H9 (cell line): ENCODE measurements around the gene PLEKHG5. TPM values are rescaled to one million over a fixed set of nuclear protein-coding genes. Genes with fewer than 3 reads are reported as not detected.
"Not testable (repeated sequence)": the region's sequence is repeated elsewhere in the genome, so short reads cannot be mapped to it uniquely, and the experiment has no call there.

ENCODE experiments used
- DNase-seq: peaks from one replicate; pipeline ENCODE4 v3.0.0-alpha.2; 2017
- H2AFZ ChIP-seq: one replicate; pipeline ENCODE4 v1.6.1; 2013; ENCODE audit warnings: mild to moderate bottlenecking, low read length, control low read depth, moderate library complexity
- H2AK5ac ChIP-seq: 2 replicates; pipeline ENCODE4 v1.6.1; 2013; ENCODE audit warnings: low read length, control low read depth, mixed read lengths; ENCODE audit not compliant: insufficient read length
- H2BK120ac ChIP-seq: one replicate; pipeline ENCODE4 v1.6.1; 2013; ENCODE audit warnings: low read depth, mild to moderate bottlenecking, low read length, control low read depth, inconsistent platforms; ENCODE audit not compliant: poor library complexity, severe bottlenecking
- H2BK12ac ChIP-seq: 2 replicates; pipeline ENCODE4 v1.6.1; 2013; ENCODE audit warnings: low read length, control low read depth, mixed read lengths, low read depth; ENCODE audit not compliant: insufficient read length
- H2BK15ac ChIP-seq: 2 replicates; pipeline ENCODE4 v1.6.1; 2013; ENCODE audit warnings: low read depth, low read length, control low read depth
- H2BK20ac ChIP-seq: one replicate; pipeline ENCODE4 v1.6.1; 2013; ENCODE audit warnings: low read depth, mild to moderate bottlenecking, low read length, control low read depth, inconsistent platforms; ENCODE audit not compliant: poor library complexity, severe bottlenecking
- H2BK5ac ChIP-seq: 2 replicates; pipeline ENCODE4 v1.6.1; 2013; ENCODE audit warnings: low read length, control low read depth, mixed read lengths; ENCODE audit not compliant: insufficient read length
- H3K14ac ChIP-seq: 2 replicates; pipeline ENCODE4 v1.6.1; 2013; ENCODE audit warnings: low read length, control low read depth; ENCODE audit not compliant: insufficient read depth
- H3K18ac ChIP-seq: 2 replicates; pipeline ENCODE4 v1.6.1; 2013; ENCODE audit warnings: low read depth, mild to moderate bottlenecking, mixed read lengths, low read length, control low read depth; ENCODE audit not compliant: insufficient read length
- H3K23ac ChIP-seq: 2 replicates; pipeline ENCODE4 v1.6.1; 2013; ENCODE audit warnings: low read length, control low read depth, mixed read lengths, low read depth; ENCODE audit not compliant: insufficient read length
- H3K23me2 ChIP-seq: 2 replicates; pipeline ENCODE4 v1.6.1; 2013; ENCODE audit warnings: low read depth, mild to moderate bottlenecking, mixed read lengths, low read length, control low read depth; ENCODE audit not compliant: insufficient read length, poor library complexity, severe bottlenecking
- H3K27ac ChIP-seq: 2 replicates; pipeline ENCODE4 v1.5.1; 2013; ENCODE audit warnings: low read length, control low read depth, mixed read lengths, low read depth; ENCODE audit not compliant: insufficient read length
- H3K27me3 ChIP-seq: 2 replicates; pipeline ENCODE4 v1.6.1; 2013; ENCODE audit warnings: low read length, control low read depth, inconsistent platforms; ENCODE audit not compliant: insufficient read depth
- H3K4ac ChIP-seq: 2 replicates; pipeline ENCODE4 v1.6.1; 2013; ENCODE audit warnings: low read depth, mild to moderate bottlenecking, control low read depth, inconsistent platforms, low read length, moderate library complexity
- H3K4me1 ChIP-seq: 2 replicates; pipeline ENCODE4 v1.6.1; 2013; ENCODE audit warnings: low read length, control low read depth, inconsistent platforms; ENCODE audit not compliant: insufficient read depth
- H3K4me2 ChIP-seq: 2 replicates; pipeline ENCODE4 v1.6.1; 2013; ENCODE audit warnings: low read length, control low read depth, mixed read lengths; ENCODE audit not compliant: insufficient read length, insufficient read depth
- H3K56ac ChIP-seq: 2 replicates; pipeline ENCODE4 v1.6.1; 2013; ENCODE audit warnings: low read depth, mild to moderate bottlenecking, mixed read lengths, low read length, control low read depth; ENCODE audit not compliant: insufficient read length
- H3K79me1 ChIP-seq: 2 replicates; pipeline ENCODE4 v1.6.1; 2013; ENCODE audit warnings: low read depth, mild to moderate bottlenecking, moderate library complexity, low read length, control low read depth, inconsistent platforms; ENCODE audit not compliant: insufficient read depth, poor library complexity, severe bottlenecking
- H3K79me2 ChIP-seq: 2 replicates; pipeline ENCODE4 v1.6.1; 2013; ENCODE audit warnings: low read length, control low read depth, inconsistent platforms; ENCODE audit not compliant: insufficient read depth
- H3K9ac ChIP-seq: 2 replicates; pipeline ENCODE4 v1.6.1; 2013; ENCODE audit warnings: low read length, control low read depth, mixed read lengths; ENCODE audit not compliant: insufficient read length; ENCODE audit errors: extremely low read depth
- H3K9me3 ChIP-seq: one replicate; pipeline ENCODE4 v1.6.1; 2013; ENCODE audit warnings: low read depth, low read length, inconsistent platforms; ENCODE audit not compliant: control insufficient read depth
- H3T11ph ChIP-seq: one replicate; pipeline ENCODE4 v1.6.1; 2013; ENCODE audit warnings: mild to moderate bottlenecking, low read length, control low read depth, inconsistent platforms
- H4K20me1 ChIP-seq: one replicate; pipeline ENCODE4 v1.6.1; 2013; ENCODE audit not compliant: control insufficient read depth, insufficient read length, insufficient read depth
- H4K5ac ChIP-seq: 2 replicates; pipeline ENCODE4 v1.6.1; 2013; ENCODE audit warnings: low read depth, mild to moderate bottlenecking, mixed read lengths, low read length, control low read depth; ENCODE audit not compliant: insufficient read length
- H4K8ac ChIP-seq: replicated peaks from 2 replicates; pipeline ENCODE4 v1.6.1; 2013; ENCODE audit warnings: low read length, control low read depth, mixed read lengths, low read depth; ENCODE audit not compliant: insufficient read length
- H4K91ac ChIP-seq: 2 replicates; pipeline ENCODE4 v1.6.1; 2013; ENCODE audit warnings: low read depth, mild to moderate bottlenecking, moderate library complexity, mixed read lengths, low read length, control low read depth; ENCODE audit not compliant: insufficient read length
- H3K27ac Mint-ChIP-seq, 3 experiments: 2 replicates in 2 of 3; 3 replicates in 1 of 3; pipeline ENCODE4 v1.8.0; 2020 to 2021; ENCODE audit warnings: mixed read lengths in 3 of 3, mild to moderate bottlenecking in 1 of 3, moderate library complexity in 1 of 3
- H3K27me3 Mint-ChIP-seq: 2 replicates; pipeline ENCODE4 v1.8.0; 2021; ENCODE audit warnings: low read depth, mild to moderate bottlenecking, moderate library complexity, mixed read lengths
- H3K36me3 Mint-ChIP-seq, 3 experiments: 2 replicates in 2 of 3; 3 replicates in 1 of 3; pipeline ENCODE4 v1.8.0; 2020 to 2021; ENCODE audit warnings: low read depth in 3 of 3, mixed read lengths in 3 of 3; ENCODE audit not compliant: insufficient read depth in 1 of 3
- H3K4me1 Mint-ChIP-seq, 2 experiments: 2 replicates each; pipeline ENCODE4 v1.8.0; 2020; ENCODE audit warnings: mixed read lengths in 2 of 2
- H3K4me3 Mint-ChIP-seq, 2 experiments: 2 replicates in 1 of 2; 3 replicates in 1 of 2; pipeline ENCODE4 v1.8.0; 2020 to 2021; ENCODE audit warnings: mild to moderate bottlenecking in 2 of 2, mixed read lengths in 2 of 2, moderate library complexity in 1 of 2
- H3K9me3 Mint-ChIP-seq, 2 experiments: 2 replicates in 1 of 2; 3 replicates in 1 of 2; pipeline ENCODE4 v1.8.0; 2020; ENCODE audit warnings: mild to moderate bottlenecking in 2 of 2, mixed read lengths in 2 of 2, moderate library complexity in 1 of 2
- WGBS: extraction: QIAGEN DNeasy Blood & Tissue Kit; methylation state at CpG from one replicate; pipeline ENCODE4 v1.1.7; 2013; ENCODE audit warnings: missing lambda C conversion rate, low lambda C conversion rate, mixed read lengths; ENCODE audit not compliant: insufficient read length; ENCODE audit errors: extremely low coverage; 5-methylcytosine and 5-hydroxymethylcytosine counted together
- total RNA-seq: library from RNA; stranded (reverse); gene quantifications from 2 replicates; pipeline ENCODE4 v1.2.1, GENCODE V29; 2021
- TF ChIP-seq, protein P1 (sequence below): fragments of 200-600 bp; sonication (generic); conservative IDR thresholded peaks from 3 replicates; pipeline ENCODE4 v1.8.0; 2021; ENCODE audit warnings: antibody characterized with exemption, mild to moderate bottlenecking

Gene PLEKHG5
- total RNA-seq, 1 experiment from 2014 or later, result 22.3 TPM

DNA sequence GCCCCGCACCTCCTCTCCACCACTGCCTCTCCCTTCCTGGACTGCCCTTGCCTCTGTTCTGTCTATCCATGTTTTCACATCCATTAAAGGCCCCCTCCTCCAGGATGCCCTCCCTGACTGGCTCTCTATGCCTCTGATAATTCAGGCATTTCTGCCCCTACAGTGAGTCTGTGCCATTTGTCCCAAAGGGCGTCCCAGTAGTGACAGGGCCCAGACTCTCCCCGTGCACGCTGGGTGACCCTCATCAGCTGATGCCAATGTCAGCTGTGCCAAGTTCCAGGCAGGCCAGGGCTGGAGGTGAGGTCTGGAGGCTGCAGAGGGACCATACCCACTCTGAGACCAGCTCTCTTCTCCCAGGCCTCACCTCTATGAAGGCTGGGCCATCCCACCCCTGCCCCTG is 3.2 kb upstream of the PLEKHG5 start:
- H2BK120ac ChIP-seq, result no peak overlapping the region
- H3K27ac ChIP-seq, result no peak overlapping the region
- no peak overlapping the region for H2BK5ac ChIP-seq
- H3K56ac ChIP-seq, result no peak overlapping the region
- H4K20me1 ChIP-seq, result no peaks in the 10 kb centered on the region
- H3K9ac ChIP-seq, result no peak overlapping the region
- H4K8ac ChIP-seq, result no peak overlapping the region
- no peaks in the 10 kb centered on the region for H3K9me3 ChIP-seq
- H3K4ac ChIP-seq, result no peak overlapping the region
- no peak overlapping the region for H4K91ac ChIP-seq
- H2BK20ac ChIP-seq, result no peak overlapping the region
- H3K27me3 Mint-ChIP-seq, result peaks cover 24% of the 10 kb centered on the region
- peaks cover 4% of the 10 kb centered on the region; the same call in 1 of the 2 replicates for H3K4me1 ChIP-seq
- H2AFZ ChIP-seq, result no peak overlapping the region
- no peaks in the 10 kb centered on the region for H3K79me2 ChIP-seq
- peaks cover 0 to 4% (median 0%) of the 10 kb centered on the region in 3 experiments; a peak in 1 of 7 replicates for H3K36me3 Mint-ChIP-seq
- H2BK15ac ChIP-seq, result no peak overlapping the region
- H3K23ac ChIP-seq, result no peak overlapping the region
- no peak overlapping the region for H3K18ac ChIP-seq
- no CpG with 5 or more reads among the region's 4 CpGs for WGBS
- H3K27me3 ChIP-seq, result no peaks in the 10 kb centered on the region
- H3K23me2 ChIP-seq, result peaks cover 22% of the 10 kb centered on the region
- peaks cover 27 to 28% of the 10 kb centered on the region in 2 experiments for H3K4me1 Mint-ChIP-seq
- H3K27ac Mint-ChIP-seq, result no peak overlapping the region
- H3K4me2 ChIP-seq, result no peak overlapping the region
- H2BK12ac ChIP-seq, result no peak overlapping the region
- no peaks in the 10 kb centered on the region for H3K9me3 Mint-ChIP-seq
- DNase-seq, result no peak
- no peak overlapping the region for H2AK5ac ChIP-seq
- no peak overlapping the region for H3T11ph ChIP-seq
- H4K5ac ChIP-seq, result no peak overlapping the region
- TF ChIP-seq, protein P1, sequence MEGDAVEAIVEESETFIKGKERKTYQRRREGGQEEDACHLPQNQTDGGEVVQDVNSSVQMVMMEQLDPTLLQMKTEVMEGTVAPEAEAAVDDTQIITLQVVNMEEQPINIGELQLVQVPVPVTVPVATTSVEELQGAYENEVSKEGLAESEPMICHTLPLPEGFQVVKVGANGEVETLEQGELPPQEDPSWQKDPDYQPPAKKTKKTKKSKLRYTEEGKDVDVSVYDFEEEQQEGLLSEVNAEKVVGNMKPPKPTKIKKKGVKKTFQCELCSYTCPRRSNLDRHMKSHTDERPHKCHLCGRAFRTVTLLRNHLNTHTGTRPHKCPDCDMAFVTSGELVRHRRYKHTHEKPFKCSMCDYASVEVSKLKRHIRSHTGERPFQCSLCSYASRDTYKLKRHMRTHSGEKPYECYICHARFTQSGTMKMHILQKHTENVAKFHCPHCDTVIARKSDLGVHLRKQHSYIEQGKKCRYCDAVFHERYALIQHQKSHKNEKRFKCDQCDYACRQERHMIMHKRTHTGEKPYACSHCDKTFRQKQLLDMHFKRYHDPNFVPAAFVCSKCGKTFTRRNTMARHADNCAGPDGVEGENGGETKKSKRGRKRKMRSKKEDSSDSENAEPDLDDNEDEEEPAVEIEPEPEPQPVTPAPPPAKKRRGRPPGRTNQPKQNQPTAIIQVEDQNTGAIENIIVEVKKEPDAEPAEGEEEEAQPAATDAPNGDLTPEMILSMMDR, result no peak
- H3K79me1 ChIP-seq, result no peaks in the 10 kb centered on the region
- no peak overlapping the region for H3K14ac ChIP-seq
- H3K4me3 Mint-ChIP-seq, result peak overlapping the region in 1 of 2 experiments; percentile 8; a peak in 1 of 5 replicates

DNA sequence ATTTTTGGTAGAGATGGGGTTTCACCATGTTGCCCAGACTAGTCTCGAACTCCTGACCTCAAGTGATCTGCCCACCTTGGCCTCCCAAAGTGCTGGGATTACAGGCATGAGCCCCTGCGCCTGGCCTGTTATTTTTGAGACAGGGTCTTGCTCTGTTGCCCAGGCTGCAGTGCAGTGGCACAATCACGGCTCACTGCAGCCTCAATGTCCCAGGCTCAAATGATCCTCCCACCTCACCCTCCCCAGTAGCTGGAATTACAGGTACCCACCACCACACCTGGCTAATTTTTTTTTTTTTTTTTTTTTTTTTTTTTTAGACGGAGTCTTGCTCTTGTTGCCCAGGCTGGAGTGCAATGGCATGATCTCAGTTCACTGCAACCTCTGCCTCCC is 2.4 kb upstream of the PLEKHG5 start:
- not testable (repeated sequence) for H2BK12ac ChIP-seq, H3K4me2 ChIP-seq, H3K4me1 ChIP-seq, H3K18ac ChIP-seq, H3K4me3 Mint-ChIP-seq, H2BK15ac ChIP-seq, H4K91ac ChIP-seq, H2AK5ac ChIP-seq, DNase-seq, H3K36me3 Mint-ChIP-seq, H4K8ac ChIP-seq, H3K23ac ChIP-seq, H3K27ac Mint-ChIP-seq, H4K5ac ChIP-seq, H4K20me1 ChIP-seq, H3K79me1 ChIP-seq, H2BK20ac ChIP-seq, H3K4ac ChIP-seq, H3K79me2 ChIP-seq, H3T11ph ChIP-seq, H3K9ac ChIP-seq, H2BK120ac ChIP-seq, H3K9me3 ChIP-seq, H3K27ac ChIP-seq, H3K56ac ChIP-seq, H3K27me3 ChIP-seq, H2BK5ac ChIP-seq, H3K14ac ChIP-seq, H2AFZ ChIP-seq, H3K9me3 Mint-ChIP-seq
- peaks cover 22% of the 10 kb centered on the region for H3K23me2 ChIP-seq
- peaks cover 24 to 27% of the 10 kb centered on the region in 2 experiments for H3K4me1 Mint-ChIP-seq
- peaks cover 19% of the 10 kb centered on the region for H3K27me3 Mint-ChIP-seq
- no CpG with 5 or more reads among the region's 4 CpGs for WGBS
